ENCODE results near the gene VANGL1. TPM values are rescaled to one million over a fixed set of nuclear protein-coding genes. Genes with fewer than 3 reads are reported as not detected.

VANGL1 gene
- total RNA-seq, 2 experiments from 2014 or later, result 1.9 to 2.7 TPM

- peaks cover 4% of the 10 kb centered on the region for H3K4me1 Mint-ChIP-seq (ENCODE audit: low read depth)
- no peaks in the 10 kb centered on the region for H3K27me3 Mint-ChIP-seq
- ChIA-PET POLR2A (interaction anchor here (0.6 kb wide), 1 partner anchor 124 kb away, joined by 3 read pairs; no protein-coding TSS in a partner anchor), CTCF (no interaction called here)
- DNase-seq, result no peak
- peaks cover 2% of the 10 kb centered on the region for H3K36me3 Mint-ChIP-seq (ENCODE audit: low read depth)
- no peak for TF ChIP-seq CTCF (IDR thresholded peaks at IDR 0.05)
- no peak overlapping the region for H3K4me3 Mint-ChIP-seq
- no peak for ATAC-seq
- intact Hi-C loops (cut with micrococcal nuclease), result no loop called here
- no peak overlapping the region for H3K27ac Mint-ChIP-seq
- no peaks in the 10 kb centered on the region for H3K9me3 Mint-ChIP-seq
Measured at GRCh38 chr1:115671176-115671934, 29.6 kb downstream of the VANGL1 start.

GRCh38 chr1:115672224-115673009 lies 30.6 kb downstream of the VANGL1 start:
- intact Hi-C loops (cut with micrococcal nuclease), result no loop called here
- no peaks in the 10 kb centered on the region for H3K27me3 Mint-ChIP-seq
- POLR2A ChIA-PET, result no interaction called here
- H3K4me1 Mint-ChIP-seq (ENCODE audit: low read depth), result peaks cover 4% of the 10 kb centered on the region
- H3K36me3 Mint-ChIP-seq (ENCODE audit: low read depth), result peaks cover 2% of the 10 kb centered on the region
- DNase-seq (no peak), ATAC-seq (no peak)
- TF ChIP-seq CTCF (IDR thresholded peaks at IDR 0.05), result no peak
- CTCF ChIA-PET, result interaction anchor here (1.3 to 1.7 kb wide), 2 partner anchors 34 to 64 kb away, joined by 4 to 5 read pairs; no protein-coding TSS in a partner anchor
- no peak overlapping the region for H3K27ac Mint-ChIP-seq
- H3K9me3 Mint-ChIP-seq, result no peaks in the 10 kb centered on the region
- H3K4me3 Mint-ChIP-seq, result no peak overlapping the region

- Mint-ChIP-seq H3K4me1 (ENCODE audit: low read depth) (no peaks in the 10 kb centered on the region), H3K27ac (no peak overlapping the region), H3K36me3 (ENCODE audit: low read depth) (no peaks in the 10 kb centered on the region), H3K9me3 (no peaks in the 10 kb centered on the region), H3K4me3 (no peak overlapping the region), H3K27me3 (no peaks in the 10 kb centered on the region)
- CTCF ChIA-PET, result no interaction called here
- no peak for TF ChIP-seq CTCF (IDR thresholded peaks at IDR 0.05)
- ATAC-seq (no peak), DNase-seq (no peak)
- POLR2A ChIA-PET, result no interaction called here
- intact Hi-C loops (cut with micrococcal nuclease), result no loop called here
Measured at GRCh38 chr1:115676498-115677181, 34.9 kb downstream of the VANGL1 start.

GRCh38 chr1:115677182-115677555 lies 35.4 kb downstream of the VANGL1 start:
- ATAC-seq, result no peak
- DNase-seq, result no peak
- no peaks in the 10 kb centered on the region for H3K36me3 Mint-ChIP-seq (ENCODE audit: low read depth)
- H3K4me1 Mint-ChIP-seq (ENCODE audit: low read depth), result no peaks in the 10 kb centered on the region
- H3K27me3 Mint-ChIP-seq, result no peaks in the 10 kb centered on the region
- intact Hi-C loops (cut with micrococcal nuclease), result no loop called here
- H3K4me3 Mint-ChIP-seq, result no peak overlapping the region
- POLR2A ChIA-PET, result no interaction called here
- H3K9me3 Mint-ChIP-seq, result no peaks in the 10 kb centered on the region
- no peak for TF ChIP-seq CTCF (IDR thresholded peaks at IDR 0.05)
- CTCF ChIA-PET, result no interaction called here
- H3K27ac Mint-ChIP-seq, result no peak overlapping the region
